Activated gamma-delta T cell (primary cell): ENCODE measurements around the gene CCDC24.

Experiments
- DNase-seq: peaks from one replicate; lab custom pipeline; 2025; lab: John Stamatoyannopoulos, UW

Gene CCDC24

GRCh38 chr1:44024031-44024902, 32.9 kb downstream of the CCDC24 start:
- DNase-seq, result no peak

- no peak for DNase-seq
Observed at GRCh38 chr1:44024903-44025525, 33.6 kb downstream of the CCDC24 start.

- no peak for DNase-seq
Observed at GRCh38 chr1:44025816-44026215, 34.4 kb downstream of the CCDC24 start.

- DNase-seq, result no peak
Observed at GRCh38 chr1:44027320-44027719, 35.9 kb downstream of the CCDC24 start.

GRCh38 chr1:44029260-44029910, 38.0 kb downstream of the CCDC24 start:
- DNase-seq, result no peak

- peak; percentile 70 for DNase-seq
Observed at GRCh38 chr1:44029911-44030604, 38.7 kb downstream of the CCDC24 start.

GRCh38 chr1:44030605-44031251, 39.3 kb downstream of the CCDC24 start:
- peak; percentile 41 for DNase-seq

- no peak for DNase-seq
Observed at GRCh38 chr1:44031252-44032169, 40.1 kb downstream of the CCDC24 start, which contains the start of gene SLC6A9. TSS of gene SLC6A9 (minus strand) at chr1:44031462. CDS start at chr1:44024277, 7,185 bp downstream.

GRCh38 chr1:44032170-44032790, 40.9 kb downstream of the CCDC24 start:
- DNase-seq, result no peak

- no peak for DNase-seq
Observed at GRCh38 chr1:44033041-44033575, 41.7 kb downstream of the CCDC24 start.

GRCh38 chr1:44033756-44034155, 42.4 kb downstream of the CCDC24 start:
- DNase-seq, result no peak

GRCh38 chr1:44034423-44034822, 43.0 kb downstream of the CCDC24 start:
- DNase-seq, result no peak

- no peak for DNase-seq
Observed at GRCh38 chr1:44034976-44035716, 43.7 kb downstream of the CCDC24 start.

- DNase-seq, result no peak
Observed at GRCh38 chr1:44035726-44036408, 44.5 kb downstream of the CCDC24 start.

- no peak for DNase-seq
Observed at GRCh38 chr1:44036409-44037139, 45.2 kb downstream of the CCDC24 start.

GRCh38 chr1:44037154-44037553, 45.8 kb downstream of the CCDC24 start:
- DNase-seq, result no peak

- DNase-seq, result no peak
Observed at GRCh38 chr1:44038876-44039657, 47.7 kb downstream of the CCDC24 start.
